Measurements from ENCODE around the gene TNFAIP1. TPM values are rescaled to one million over a fixed set of nuclear protein-coding genes. Genes with fewer than 3 reads are reported as not detected.

TNFAIP1 gene
- total RNA-seq, 1 donor from 2014 or later, result 104 TPM

- peaks cover 31% of the 10 kb centered on the region for H3K4me1 Mint-ChIP-seq (ENCODE audit: unreplicated experiment)
- peaks cover 9% of the 10 kb centered on the region for H3K27me3 Mint-ChIP-seq (ENCODE audit: unreplicated experiment)
- no peak for TF ChIP-seq CTCF (IDR thresholded peaks at IDR 0.05; ENCODE audit: unreplicated experiment)
- no peak overlapping the region for H3K27ac Mint-ChIP-seq (ENCODE audit: unreplicated experiment)
- DNase-seq (ENCODE audit: low spot score), result no peak
- H3K9me3 Mint-ChIP-seq (ENCODE audit: unreplicated experiment), result peaks cover 6% of the 10 kb centered on the region
- H3K4me3 Mint-ChIP-seq (ENCODE audit: unreplicated experiment), result no peak overlapping the region
- H3K36me3 Mint-ChIP-seq (ENCODE audit: low read depth, unreplicated experiment), result no peaks in the 10 kb centered on the region
These were observed 19.5 kb upstream of the TNFAIP1 start for GRCh38 chr17:28315846-28316705.

- Mint-ChIP-seq H3K4me1 (ENCODE audit: unreplicated experiment) (peaks cover 39% of the 10 kb centered on the region), H3K27ac (ENCODE audit: unreplicated experiment) (peak overlapping the region; percentile 22), H3K36me3 (ENCODE audit: low read depth, unreplicated experiment) (no peaks in the 10 kb centered on the region), H3K27me3 (ENCODE audit: unreplicated experiment) (peaks cover 11% of the 10 kb centered on the region), H3K9me3 (ENCODE audit: unreplicated experiment) (peaks cover 6% of the 10 kb centered on the region), H3K4me3 (ENCODE audit: unreplicated experiment) (peak overlapping the region; percentile 96)
- TF ChIP-seq CTCF (IDR thresholded peaks at IDR 0.05; ENCODE audit: unreplicated experiment), result no peak
- DNase-seq (ENCODE audit: low spot score), result no peak
These were observed 18.2 kb upstream of the TNFAIP1 start for GRCh38 chr17:28317099-28317965.

- Mint-ChIP-seq H3K9me3 (ENCODE audit: unreplicated experiment) (peaks cover 6% of the 10 kb centered on the region), H3K27me3 (ENCODE audit: unreplicated experiment) (peaks cover 11% of the 10 kb centered on the region), H3K4me1 (ENCODE audit: unreplicated experiment) (peaks cover 39% of the 10 kb centered on the region), H3K27ac (ENCODE audit: unreplicated experiment) (peak overlapping the region; percentile 55), H3K4me3 (ENCODE audit: unreplicated experiment) (peak overlapping the region; percentile 96), H3K36me3 (ENCODE audit: low read depth, unreplicated experiment) (no peaks in the 10 kb centered on the region)
- DNase-seq (ENCODE audit: low spot score), result peak; percentile 31
- TF ChIP-seq CTCF (IDR thresholded peaks at IDR 0.05; ENCODE audit: unreplicated experiment), result no peak
These were observed 17.4 kb upstream of the TNFAIP1 start for GRCh38 chr17:28317966-28318758.

GRCh38 chr17:28318759-28319597 is 16.6 kb upstream of the TNFAIP1 start, which contains the start of gene TMEM97:
Gene TMEM97 (plus strand): TSS chr17:28319200. CDS start chr17:28319240, 40 bp downstream.
- H3K9me3 Mint-ChIP-seq (ENCODE audit: unreplicated experiment), result peaks cover 6% of the 10 kb centered on the region
- DNase-seq (ENCODE audit: low spot score), result peak; percentile 94

More at GRCh38 chr17:28318759-28319597, 16.6 kb upstream of the TNFAIP1 start, which contains the start of gene TMEM97:
- no peaks in the 10 kb centered on the region for H3K36me3 Mint-ChIP-seq (ENCODE audit: low read depth, unreplicated experiment)
- peak within 1 kb of the TSS; percentile 96 for H3K4me3 Mint-ChIP-seq (ENCODE audit: unreplicated experiment)
- H3K4me1 Mint-ChIP-seq (ENCODE audit: unreplicated experiment), result peaks cover 39% of the 10 kb centered on the region
- peaks cover 11% of the 10 kb centered on the region for H3K27me3 Mint-ChIP-seq (ENCODE audit: unreplicated experiment)
- TF ChIP-seq CTCF (IDR thresholded peaks at IDR 0.05; ENCODE audit: unreplicated experiment), result no peak
- peak within 1 kb of the TSS; percentile 78 for H3K27ac Mint-ChIP-seq (ENCODE audit: unreplicated experiment)

Measured in endothelial cell (in vitro differentiated cells).